ENCODE measurements around the gene MTCL1. TPM values are rescaled to one million over a fixed set of nuclear protein-coding genes. Genes with fewer than 3 reads are reported as not detected.

MTCL1 gene
- total RNA-seq, 1 experiment from 2014 or later = 11.6 TPM

DNA sequence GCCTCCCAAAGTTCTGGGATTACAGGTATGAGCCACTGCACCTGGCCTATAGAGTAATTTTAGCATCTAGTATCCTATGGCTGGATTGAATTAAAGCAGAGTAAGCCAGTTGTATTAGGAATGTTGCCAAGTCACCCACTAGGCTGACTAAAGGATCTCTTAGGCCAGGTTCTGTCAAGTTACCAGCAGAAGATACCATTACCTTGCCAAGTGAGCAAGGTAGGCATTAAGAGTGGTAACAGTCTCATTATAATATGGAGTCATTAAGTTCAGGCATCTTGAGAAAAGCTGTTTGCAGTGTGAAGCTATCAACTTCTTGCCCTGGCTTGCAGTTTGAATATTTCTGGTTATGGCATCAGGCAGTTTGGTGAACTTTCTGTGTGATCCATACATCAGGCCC lies 37.0 kb upstream of the MTCL1 start:
- no peaks in the 10 kb centered on the region for H3K27me3 Mint-ChIP-seq (ENCODE audit: insufficient read depth, unreplicated experiment)
- H3K36me3 Mint-ChIP-seq (ENCODE audit: insufficient read depth, unreplicated experiment) = no peaks in the 10 kb centered on the region
- DNase-seq (ENCODE audit: unreplicated experiment) = peak; percentile 10
- H3K4me3 Mint-ChIP-seq (ENCODE audit: unreplicated experiment) = no peak overlapping the region
- intact Hi-C loops (cut with micrococcal nuclease) = no loop called here
- POLR2A ChIA-PET = interaction anchor here (1.1 to 1.2 kb wide), 2 partner anchors 17 kb away, joined by 3 to 4 read pairs; no protein-coding TSS in a partner anchor
- no TSS peak for BruUV-seq (replicated peaks)
- TF ChIP-seq, protein P1, sequence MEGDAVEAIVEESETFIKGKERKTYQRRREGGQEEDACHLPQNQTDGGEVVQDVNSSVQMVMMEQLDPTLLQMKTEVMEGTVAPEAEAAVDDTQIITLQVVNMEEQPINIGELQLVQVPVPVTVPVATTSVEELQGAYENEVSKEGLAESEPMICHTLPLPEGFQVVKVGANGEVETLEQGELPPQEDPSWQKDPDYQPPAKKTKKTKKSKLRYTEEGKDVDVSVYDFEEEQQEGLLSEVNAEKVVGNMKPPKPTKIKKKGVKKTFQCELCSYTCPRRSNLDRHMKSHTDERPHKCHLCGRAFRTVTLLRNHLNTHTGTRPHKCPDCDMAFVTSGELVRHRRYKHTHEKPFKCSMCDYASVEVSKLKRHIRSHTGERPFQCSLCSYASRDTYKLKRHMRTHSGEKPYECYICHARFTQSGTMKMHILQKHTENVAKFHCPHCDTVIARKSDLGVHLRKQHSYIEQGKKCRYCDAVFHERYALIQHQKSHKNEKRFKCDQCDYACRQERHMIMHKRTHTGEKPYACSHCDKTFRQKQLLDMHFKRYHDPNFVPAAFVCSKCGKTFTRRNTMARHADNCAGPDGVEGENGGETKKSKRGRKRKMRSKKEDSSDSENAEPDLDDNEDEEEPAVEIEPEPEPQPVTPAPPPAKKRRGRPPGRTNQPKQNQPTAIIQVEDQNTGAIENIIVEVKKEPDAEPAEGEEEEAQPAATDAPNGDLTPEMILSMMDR (IDR thresholded peaks at IDR 0.05; ENCODE audit: unreplicated experiment) = no peak
- CTCF ChIA-PET = interaction anchor here (0.5 to 1.4 kb wide), 4 partner anchors 13 to 544 kb away, joined by 3 to 5 read pairs (median 3); no protein-coding TSS in a partner anchor
- H3K4me1 Mint-ChIP-seq (ENCODE audit: insufficient read depth, unreplicated experiment) = peaks cover 5% of the 10 kb centered on the region
- H3K27ac Mint-ChIP-seq (ENCODE audit: low read depth, unreplicated experiment) = no peak overlapping the region
- H3K9me3 Mint-ChIP-seq (ENCODE audit: unreplicated experiment) = no peaks in the 10 kb centered on the region

DNA sequence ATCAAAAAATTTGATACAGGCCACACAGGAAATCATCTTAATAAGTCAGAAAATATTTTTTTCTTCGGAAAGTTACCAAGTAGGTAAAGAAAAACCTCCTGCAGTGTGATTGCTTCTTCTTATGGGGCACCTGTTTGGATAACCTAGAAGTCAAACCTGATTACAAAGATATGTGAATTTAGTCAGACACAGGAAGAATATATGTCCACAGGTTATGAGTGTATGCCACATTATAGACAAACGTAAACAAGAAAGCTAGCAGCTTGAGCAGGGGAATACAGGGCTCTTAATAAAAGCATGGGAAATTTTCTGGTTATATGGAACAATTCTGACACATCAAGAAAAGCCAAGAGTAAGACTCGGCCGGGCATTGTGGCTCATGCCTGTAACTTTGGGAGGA lies 35.8 kb upstream of the MTCL1 start:
- H3K4me3 Mint-ChIP-seq (ENCODE audit: unreplicated experiment) = no peak overlapping the region

DNA sequence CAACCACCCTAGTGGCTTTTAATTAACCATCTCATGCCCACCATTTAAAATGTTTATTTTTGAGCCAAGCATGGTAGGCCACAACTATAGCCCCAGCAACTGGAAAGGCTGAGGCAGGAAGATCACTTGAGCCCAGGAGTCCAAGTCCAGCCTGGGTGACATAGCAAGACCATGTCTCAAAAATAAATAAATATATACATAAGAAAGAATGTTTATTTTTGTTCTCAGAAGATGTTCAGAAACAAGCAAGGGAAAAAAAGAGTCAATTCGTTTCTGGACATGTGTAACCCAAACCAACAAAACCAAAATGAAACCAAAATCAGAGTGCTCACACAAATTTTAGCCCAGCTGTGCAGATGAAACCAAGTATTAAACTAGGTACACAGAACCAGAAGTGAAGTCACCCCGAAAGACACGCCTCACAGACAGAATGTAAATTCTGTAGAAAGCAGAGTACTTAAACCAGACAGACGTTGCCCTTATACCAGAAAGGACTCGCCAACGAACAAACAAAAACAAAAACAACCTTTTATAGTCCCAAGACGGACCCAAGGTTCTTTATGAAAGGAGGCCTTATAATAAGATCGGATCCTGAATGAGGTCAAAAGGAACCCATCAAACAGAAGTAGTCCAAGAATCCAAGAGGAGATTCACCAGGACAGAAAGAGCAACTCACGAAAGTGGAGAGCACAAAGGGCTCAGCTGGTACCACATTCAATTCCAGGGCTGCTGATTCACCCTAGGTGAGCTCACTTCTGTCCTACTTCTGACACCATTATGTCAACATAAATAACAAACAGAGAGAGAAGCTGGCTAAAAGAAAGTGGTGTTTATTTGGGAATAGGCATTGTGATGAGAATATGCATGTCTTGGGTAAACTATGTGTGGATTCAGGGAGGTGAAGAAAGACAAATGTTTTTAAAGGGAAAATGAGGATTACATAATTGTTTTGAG lies 31.8 kb upstream of the MTCL1 start:
- BruUV-seq (replicated peaks) = no TSS peak
- Mint-ChIP-seq H3K27ac (ENCODE audit: low read depth, unreplicated experiment) (no peak overlapping the region), H3K27me3 (ENCODE audit: insufficient read depth, unreplicated experiment) (no peaks in the 10 kb centered on the region), H3K36me3 (ENCODE audit: insufficient read depth, unreplicated experiment) (no peaks in the 10 kb centered on the region), H3K4me3 (ENCODE audit: unreplicated experiment) (no peak overlapping the region), H3K9me3 (ENCODE audit: unreplicated experiment) (peaks cover 6% of the 10 kb centered on the region), H3K4me1 (ENCODE audit: insufficient read depth, unreplicated experiment) (no peaks in the 10 kb centered on the region)
- TF ChIP-seq, protein P1 (IDR thresholded peaks at IDR 0.05; ENCODE audit: unreplicated experiment) = no peak
- ChIA-PET POLR2A (interaction anchor here (0.7 to 2.0 kb wide), 4 partner anchors 12 to 465 kb away, joined by 3 to 11 read pairs (median 3); no protein-coding TSS in a partner anchor), CTCF (interaction anchor here (1.8 to 2.2 kb wide), 2 partner anchors 310 to 314 kb away, joined by 10 to 11 read pairs; no protein-coding TSS in a partner anchor)
- DNase-seq (ENCODE audit: unreplicated experiment) = no peak
- intact Hi-C loops (cut with micrococcal nuclease) = no loop called here

More for the DNA sequence above, 35.8 kb upstream of the MTCL1 start:
- ChIA-PET CTCF (interaction anchor here (0.7 to 1.4 kb wide), 3 partner anchors 20 to 314 kb away, joined by 3 to 6 read pairs (median 3); no protein-coding TSS in a partner anchor), POLR2A (interaction anchor here (1.1 to 1.2 kb wide), 2 partner anchors 16 kb away, joined by 3 to 4 read pairs; no protein-coding TSS in a partner anchor)
- intact Hi-C loops (cut with micrococcal nuclease) = no loop called here
- BruUV-seq (replicated peaks) = no TSS peak
- Mint-ChIP-seq H3K27ac (ENCODE audit: low read depth, unreplicated experiment) (no peak overlapping the region), H3K9me3 (ENCODE audit: unreplicated experiment) (peaks cover 6% of the 10 kb centered on the region), H3K27me3 (ENCODE audit: insufficient read depth, unreplicated experiment) (no peaks in the 10 kb centered on the region), H3K4me1 (ENCODE audit: insufficient read depth, unreplicated experiment) (no peaks in the 10 kb centered on the region), H3K36me3 (ENCODE audit: insufficient read depth, unreplicated experiment) (no peaks in the 10 kb centered on the region)
- TF ChIP-seq, protein P1 (IDR thresholded peaks at IDR 0.05; ENCODE audit: unreplicated experiment) = no peak
- no peak for DNase-seq (ENCODE audit: unreplicated experiment)

DNA sequence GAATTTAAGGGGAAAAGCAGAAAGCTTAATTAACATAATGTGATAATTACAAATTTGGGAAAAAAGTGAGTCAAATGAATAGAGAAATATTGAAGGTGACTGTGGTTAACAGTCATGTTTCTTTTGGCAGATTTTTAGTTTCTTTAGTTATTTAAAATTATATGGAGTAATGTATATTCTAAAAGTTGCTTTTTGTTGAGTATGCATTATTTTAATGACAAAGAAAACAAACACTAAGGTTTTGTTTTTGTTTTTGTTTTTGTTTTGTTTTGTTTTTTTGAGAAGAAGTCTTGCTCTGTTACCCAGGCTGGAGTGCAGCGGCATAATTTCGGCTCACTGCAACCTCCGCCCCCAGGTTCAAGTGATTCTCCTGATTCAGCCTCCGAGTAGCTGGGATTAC lies 30.3 kb upstream of the MTCL1 start:
- no peak for DNase-seq (ENCODE audit: unreplicated experiment)
- ChIA-PET POLR2A (no interaction called here), CTCF (no interaction called here)
- Mint-ChIP-seq H3K4me1 (ENCODE audit: insufficient read depth, unreplicated experiment) (no peaks in the 10 kb centered on the region), H3K9me3 (ENCODE audit: unreplicated experiment) (peaks cover 6% of the 10 kb centered on the region), H3K27me3 (ENCODE audit: insufficient read depth, unreplicated experiment) (no peaks in the 10 kb centered on the region), H3K4me3 (ENCODE audit: unreplicated experiment) (no peak overlapping the region), H3K36me3 (ENCODE audit: insufficient read depth, unreplicated experiment) (no peaks in the 10 kb centered on the region), H3K27ac (ENCODE audit: low read depth, unreplicated experiment) (no peak overlapping the region)
- BruUV-seq (replicated peaks) = no TSS peak
- TF ChIP-seq, protein P1 (IDR thresholded peaks at IDR 0.05; ENCODE audit: unreplicated experiment) = no peak
- intact Hi-C loops (cut with micrococcal nuclease) = no loop called here
